ENCODE results near the gene LPP.
A peak's percentile ranks its signal among the peaks of the same experiment; 100 is the strongest.

Gene LPP

DNA sequence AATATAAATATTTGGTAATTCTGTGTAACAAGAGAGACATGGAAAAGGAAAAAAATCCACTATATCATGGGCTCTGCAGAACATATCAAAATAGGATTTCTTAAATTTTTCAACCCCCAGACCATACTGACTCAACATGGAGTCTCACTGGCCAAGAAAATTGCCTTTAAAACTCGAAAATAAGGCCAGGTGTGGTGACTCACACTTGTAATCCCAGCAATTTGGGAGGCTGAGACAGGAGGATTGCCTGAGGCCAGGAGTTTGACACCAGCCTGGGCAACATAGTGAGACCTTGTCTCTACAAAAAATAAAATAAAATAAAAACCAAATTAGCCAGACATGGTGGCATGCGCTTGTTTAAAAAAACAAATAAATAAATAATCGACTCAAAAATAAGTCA lies 723.4 kb downstream of the LPP start:
- DNase-seq (ENCODE audit: low read depth) = no peak

DNA sequence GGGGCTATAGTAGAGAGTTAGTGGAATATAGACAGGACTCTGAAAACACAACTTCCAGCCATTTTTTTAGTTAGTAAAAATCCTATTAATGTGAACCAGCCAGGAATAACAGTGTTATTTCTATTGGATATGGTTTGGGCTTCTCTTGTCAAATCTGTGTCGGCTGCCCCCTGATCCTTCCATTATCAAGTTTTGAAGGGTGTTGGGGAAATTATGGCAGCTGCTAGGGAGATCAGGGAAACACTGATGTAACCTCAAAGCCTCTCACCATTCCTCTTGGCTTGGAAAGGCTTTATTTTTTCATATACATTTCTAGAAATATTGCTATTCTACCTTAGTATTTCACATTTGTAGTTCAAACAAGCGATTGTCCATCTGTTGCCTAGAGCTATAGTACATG lies 724.1 kb downstream of the LPP start:
- no peak for DNase-seq (ENCODE audit: low read depth)

DNA sequence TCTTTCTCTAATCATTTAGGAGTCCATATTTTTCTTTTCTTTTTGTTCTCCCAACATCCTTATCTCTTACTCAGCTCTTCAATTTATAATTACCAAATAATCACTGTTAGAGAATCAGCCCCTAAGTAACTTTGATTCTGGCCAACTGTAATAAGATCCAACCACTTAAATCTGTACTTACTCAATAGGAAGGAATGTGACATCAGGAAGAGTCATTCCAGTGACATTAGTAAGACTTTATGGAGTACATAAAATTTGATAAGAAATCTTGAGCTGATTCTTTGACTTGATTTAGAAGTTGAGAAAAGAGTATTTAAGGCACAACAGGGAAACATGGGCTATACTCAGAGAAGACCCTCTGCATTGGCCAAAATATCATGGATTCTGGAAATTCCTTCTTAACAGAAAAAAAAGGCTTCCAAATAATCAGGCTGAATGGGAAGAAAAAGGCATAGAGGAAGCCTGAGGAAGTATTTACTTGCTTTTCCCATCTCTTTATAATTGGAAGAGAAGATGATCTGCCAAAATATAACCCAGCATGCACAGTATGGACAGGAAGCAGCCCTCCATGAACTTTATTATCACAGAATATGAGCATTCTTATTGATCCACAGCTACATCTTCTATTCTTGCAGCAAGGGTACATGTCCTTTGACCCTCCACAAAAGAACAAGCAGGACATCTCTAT lies 728.1 kb downstream of the LPP start:
- DNase-seq (ENCODE audit: low read depth) = peak; percentile 88

DNA sequence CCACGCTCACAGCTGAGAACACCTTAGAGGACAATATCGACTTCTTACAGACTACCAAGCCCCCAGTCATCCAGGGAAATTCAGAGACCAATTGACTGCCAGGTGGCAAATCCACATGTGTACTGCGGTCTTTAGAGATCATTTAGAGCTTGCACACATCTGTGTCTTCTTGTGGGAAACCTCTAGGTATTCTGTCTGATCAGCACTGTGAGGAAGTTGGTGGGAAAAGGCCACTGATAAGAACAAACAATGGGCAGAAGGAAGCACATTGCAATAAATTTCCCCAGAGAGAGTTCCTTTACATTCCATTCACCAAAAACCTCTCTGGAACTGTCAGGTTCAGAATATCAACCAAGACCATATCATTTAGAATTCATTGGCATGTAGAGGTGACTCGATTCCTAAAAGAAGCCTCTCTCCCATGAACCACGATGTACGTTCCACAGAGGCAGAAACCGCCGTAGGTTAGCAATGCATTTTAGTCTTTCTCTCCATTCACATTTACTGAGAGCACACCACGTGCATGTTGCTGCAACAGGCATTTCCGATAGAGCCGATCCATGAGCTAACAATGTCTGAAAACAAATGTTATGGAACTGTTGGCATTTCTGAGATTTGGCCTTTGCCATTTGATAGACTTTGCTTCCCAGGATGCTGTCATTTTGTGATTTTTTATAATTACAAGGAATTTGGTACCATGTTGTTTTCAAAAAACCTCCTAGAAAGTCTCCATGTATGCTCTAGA lies 730.5 kb downstream of the LPP start:
- DNase-seq (ENCODE audit: low read depth) = no peak

DNA sequence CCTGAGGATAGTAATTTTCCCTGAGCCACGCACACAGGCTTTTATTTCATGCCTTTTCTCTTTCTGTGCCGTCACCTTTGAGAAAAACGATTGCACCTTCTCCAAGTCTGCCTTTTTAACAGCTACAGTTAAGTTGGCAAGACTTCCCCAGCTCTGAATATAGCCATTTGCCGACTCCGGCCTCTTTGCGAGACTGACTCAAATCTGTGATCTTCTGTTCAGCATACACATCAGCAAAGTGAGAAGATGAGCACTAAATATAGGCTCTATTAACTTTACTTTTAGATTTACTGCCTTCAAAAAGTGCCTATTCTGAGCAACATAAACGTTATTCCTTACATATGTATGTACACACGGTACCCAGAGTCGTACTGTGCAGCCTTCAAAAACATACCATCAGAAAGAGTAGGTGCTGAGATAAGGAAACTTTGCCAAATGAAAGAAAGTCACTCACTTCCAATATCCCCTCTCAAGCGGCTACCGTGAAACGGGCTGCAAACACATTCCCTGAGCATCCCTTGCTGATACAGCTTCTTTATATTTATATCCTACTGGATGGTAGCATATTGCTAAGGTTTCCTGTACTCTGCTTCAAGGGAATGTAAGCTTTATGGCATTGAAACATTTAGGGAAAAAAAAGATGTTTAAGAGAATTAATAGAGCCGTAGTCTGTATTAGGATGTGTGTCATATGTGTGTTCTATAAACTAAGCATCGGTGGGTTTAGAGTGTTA lies 734.5 kb downstream of the LPP start:
- no peak for DNase-seq (ENCODE audit: low read depth)

DNA sequence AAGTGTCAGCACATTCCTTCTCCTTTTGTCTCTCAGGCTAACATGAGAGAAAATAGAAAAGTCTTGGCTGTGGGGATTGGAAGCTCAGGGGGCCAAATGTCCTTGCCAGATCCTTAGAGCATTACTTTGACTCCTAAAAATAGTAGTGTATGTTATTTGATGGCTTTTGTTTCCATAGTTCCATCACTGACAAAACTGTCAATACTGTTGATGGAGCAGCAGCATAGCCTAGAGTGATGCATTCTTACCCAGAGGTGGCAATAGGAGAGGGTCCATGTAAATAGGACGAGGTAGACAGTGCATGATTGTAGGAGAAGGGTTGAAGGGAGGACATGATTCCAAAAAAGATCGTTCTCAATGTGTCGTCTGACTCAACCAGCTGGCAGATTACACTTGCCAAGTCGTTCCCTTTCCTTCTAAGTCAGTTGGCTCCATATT lies 735.1 kb downstream of the LPP start:
- DNase-seq (ENCODE audit: low read depth) = no peak

DNA sequence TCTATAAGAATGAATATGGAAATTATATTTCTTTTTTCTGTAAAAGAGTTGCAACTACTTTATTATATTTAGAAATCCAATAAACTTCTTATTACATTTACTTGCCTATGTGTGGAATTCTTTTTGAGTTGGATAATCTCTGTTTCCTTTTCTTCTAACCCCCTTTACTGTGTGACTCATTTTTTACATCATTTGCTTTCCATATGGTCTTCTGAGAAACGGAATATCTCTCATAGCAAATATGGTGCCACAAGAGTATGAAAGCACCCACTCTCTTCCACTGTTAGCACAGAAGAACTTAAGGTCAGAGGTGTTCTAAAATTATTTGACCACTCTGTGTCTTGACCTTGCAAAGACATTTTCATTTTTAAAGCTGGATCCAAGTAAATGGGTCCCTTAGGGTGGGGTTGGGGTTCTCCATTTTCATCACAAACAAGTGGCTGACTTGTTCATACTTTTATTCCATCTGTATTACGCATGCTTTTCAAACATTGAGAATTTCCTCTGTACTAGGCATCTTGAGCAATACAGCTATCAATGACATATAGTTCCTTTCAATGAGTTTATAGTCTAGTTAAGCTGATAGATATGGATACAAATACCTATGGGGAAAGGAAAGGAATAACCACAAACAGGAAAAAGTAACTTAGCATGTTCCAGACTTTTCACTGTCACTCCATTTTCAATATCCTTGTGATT lies 736.8 kb downstream of the LPP start:
- DNase-seq (ENCODE audit: low read depth) = peak; percentile 55

DNA sequence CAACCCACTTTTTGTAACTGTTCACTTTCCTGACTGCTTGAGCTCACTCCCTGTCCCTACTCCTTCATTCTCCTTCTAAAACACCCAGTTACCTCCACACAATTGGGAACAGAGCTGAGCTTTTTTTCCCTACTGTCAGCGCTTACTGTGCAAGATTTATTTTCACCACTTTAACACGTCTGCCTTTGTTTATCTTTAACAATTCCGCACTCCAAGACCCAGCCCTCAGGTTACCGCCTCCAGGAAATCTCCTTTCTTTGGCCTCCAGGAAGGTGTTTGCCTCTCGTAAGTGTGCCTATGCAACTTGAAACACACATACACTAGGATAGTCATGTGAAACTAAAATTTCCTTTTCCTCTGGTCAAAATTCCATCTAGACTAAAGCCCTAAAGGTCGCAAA lies 745.9 kb downstream of the LPP start:
- DNase-seq (ENCODE audit: low read depth) = no peak

DNA sequence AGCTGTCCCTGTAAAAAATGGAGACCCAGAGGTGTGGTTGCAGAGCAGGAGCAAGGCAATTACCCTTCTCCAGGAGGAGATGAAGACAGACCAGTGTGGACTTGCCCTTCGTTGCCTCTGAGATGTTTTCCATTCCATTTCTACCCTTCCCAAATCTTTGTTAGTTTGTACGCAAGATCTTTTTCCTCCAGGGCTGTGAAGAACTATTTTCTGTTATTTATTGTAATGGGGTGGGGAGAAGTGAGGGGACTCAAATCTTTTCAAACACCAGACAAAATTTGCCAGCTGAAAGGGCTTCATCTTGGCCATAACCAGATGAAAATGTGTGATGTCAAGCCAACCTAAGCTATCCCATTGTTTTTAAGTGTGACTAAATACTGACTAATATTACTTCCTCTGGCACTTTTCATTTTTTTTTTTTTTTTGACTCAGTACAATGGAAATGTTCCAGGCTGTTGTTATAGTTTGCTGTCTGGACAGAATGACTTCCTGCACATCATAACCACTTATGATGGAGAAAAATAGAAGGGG lies 746.5 kb downstream of the LPP start:
- peak; percentile 60 for DNase-seq (ENCODE audit: low read depth)

DNA sequence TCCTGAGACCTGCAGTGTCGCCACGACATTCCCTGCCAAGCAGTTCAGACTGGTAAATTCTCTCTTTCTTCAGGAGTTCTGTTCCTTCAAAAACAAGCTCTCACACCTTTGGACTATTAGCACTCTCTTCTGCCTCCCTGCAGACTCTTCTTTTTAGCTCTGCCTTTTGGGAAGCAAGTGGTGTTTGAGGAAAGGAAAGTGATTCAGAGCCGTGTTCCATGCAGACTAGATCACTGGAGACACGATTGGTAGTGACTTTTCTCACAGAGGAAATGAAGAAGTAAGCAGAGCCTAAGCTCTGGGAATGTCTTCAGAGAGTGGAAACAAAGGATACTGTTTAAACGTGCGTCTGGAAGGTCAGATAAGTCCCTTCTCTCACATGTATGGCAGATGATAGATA lies 747.2 kb downstream of the LPP start:
- DNase-seq (ENCODE audit: low read depth) = no peak

DNA sequence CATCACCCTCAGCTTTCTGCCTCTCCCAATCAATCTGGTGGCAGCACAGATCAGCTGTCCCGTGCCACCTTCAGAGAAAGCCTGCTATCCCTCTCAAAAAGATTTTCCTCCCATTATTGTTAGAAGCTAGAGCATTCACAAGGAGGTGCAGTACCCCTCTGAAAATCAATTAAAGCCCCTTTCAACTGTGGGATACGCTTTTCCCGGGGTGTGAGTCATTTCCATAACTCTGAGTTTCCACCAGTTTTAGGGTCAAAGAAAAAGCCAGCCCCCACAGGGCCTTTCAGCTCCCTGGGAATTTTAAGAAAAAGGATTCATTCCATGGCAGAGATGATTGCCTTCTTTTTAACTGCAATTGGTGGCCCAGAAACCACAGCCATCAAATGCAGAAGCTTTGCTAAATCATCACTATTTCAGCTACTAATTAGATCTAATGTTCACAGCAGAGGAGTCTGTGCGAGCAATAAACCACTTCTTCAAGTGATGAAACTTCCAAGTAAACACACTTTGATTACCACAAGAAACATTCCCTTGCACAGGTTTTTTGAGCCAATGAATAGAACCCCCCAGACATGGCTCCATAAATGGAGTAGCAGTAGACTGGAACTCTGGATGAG lies 747.8 kb downstream of the LPP start:
- no peak for DNase-seq (ENCODE audit: low read depth)

DNA sequence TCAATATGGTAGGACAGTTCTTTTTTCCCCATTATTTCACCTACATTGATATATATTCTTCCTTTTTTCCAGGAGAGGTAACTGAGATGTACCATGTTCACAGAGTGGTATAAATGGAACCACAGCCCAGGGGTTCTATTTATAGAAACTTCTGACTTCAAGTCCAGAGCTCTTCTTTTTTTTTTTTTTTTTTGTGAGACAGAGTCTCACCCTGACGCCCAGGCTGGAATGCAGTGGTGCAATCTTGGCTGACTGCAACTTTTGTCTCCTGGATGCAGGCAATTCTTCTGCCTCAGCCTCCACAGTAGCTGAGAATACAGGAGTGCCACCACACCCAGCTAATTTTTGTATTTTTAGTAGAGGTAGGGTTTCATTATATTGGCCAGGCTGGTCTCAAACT lies 750.7 kb downstream of the LPP start:
- DNase-seq (ENCODE audit: low read depth) = no peak

DNA sequence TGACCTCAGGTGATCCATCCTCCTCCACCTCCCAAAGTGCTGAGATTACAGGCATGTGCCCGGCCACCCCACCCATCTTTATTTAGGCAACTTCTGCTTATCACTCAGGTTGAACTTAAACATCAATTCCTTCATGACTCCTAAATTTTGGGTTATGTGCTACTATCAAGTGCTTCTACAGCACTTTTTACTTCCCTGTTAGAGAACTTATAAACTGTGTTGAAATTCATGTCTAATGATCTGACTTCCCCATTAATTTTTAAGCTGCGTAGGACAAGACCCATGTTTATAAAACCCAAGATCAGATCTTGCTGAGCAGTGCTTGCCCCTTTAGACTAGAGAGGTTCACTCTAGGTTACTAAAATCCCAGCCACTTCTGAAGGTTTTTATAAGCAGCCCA lies 751.6 kb downstream of the LPP start:
- DNase-seq (ENCODE audit: low read depth) = no peak

DNA sequence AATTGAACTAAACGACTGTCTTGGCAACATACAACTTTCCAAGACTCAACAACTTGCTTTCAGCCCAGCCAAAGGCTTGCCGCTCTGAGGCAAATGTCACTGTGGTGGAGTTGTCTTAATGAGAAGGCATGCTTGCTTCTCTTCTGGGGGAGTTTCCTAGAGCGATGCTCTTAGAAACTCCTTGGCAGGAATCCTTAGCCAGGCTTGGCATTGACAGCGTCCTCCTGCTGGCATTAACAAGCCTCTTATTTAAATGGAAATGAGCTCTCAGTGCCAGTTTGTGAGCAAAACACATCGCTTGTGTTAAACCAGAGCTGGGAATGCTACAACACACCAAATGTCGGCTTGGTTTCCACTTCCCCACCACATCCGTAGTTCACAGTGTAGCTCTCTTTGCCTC lies 752.3 kb downstream of the LPP start:
- DNase-seq (ENCODE audit: low read depth) = no peak

DNA sequence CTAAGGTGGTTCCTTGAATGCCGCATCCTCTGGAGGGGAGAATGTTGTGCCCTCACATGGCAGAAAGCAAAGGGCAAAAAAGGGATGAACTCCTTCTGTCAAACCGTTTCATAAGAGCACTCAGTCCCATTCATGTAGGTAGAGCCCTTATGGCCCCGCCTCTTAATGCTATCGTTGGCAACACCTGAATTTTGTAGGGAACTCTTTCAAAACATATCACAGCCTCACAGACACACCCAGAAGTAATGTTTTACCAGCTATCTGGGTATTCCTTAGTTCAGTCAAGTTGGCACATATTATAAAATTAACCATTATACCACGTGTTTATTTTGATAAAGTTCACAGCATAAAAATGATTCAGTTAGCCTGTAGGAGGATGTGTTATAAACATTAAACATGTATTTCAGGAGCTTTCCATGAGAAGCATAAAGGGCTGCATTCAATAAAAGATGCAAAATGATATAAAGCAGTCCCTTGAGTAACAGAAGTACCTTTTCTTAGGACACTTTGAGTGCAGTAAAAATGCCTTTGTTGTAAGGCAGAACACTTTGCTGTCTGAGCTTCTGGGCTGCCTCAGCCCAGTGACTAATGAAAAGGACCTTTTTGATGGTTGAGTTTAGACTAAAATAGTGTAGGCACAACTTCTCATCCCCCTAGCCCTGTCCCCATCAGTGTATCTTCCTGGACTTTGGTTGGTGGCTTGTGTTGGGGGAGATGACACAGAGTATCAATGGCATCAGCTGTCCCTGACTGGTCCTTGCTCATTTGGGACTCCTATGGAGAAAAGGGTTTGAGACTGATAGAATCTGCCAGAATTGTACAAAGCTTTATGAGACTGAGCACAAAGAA lies 754.3 kb downstream of the LPP start:
- DNase-seq (ENCODE audit: low read depth) = no peak

DNA sequence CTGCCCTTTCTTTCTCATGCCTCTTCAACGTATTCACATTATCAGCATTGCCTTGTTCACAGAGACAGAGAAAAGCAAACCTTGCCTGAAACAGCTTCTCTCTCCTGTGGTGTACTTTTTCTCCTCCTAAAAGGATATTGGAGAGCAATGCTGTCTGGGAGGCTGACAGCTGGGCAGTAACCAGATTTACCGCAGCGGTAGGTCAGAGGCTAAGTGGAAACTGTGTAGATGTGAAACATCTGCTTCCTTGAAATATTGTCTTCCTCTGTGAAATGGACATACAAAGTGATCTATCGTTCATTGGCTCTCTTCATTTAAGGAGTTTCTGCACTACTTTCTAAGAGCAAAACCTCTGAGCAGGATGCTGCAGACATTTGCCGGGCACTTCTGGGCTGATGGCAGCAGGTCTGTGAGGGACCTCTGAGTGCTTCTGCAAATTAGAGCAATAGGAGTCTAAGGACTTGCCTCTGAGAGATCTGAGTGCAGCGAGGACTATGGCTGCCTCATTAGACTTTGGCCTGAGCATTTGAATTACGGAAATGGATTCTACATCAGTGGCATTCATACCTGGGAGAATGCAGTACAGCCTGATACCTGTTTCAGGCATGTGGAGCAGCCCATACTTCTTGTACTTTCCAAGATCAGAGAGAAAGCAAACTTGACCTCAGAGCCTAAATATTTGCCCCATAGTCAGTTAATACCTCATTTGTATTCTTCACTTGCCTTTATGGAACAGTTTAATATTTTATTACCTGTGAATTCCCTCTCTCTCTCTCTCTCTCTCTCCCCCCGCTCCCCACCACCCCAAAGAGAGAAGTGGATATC lies 757.3 kb downstream of the LPP start:
- no peak for DNase-seq (ENCODE audit: low read depth)

DNA sequence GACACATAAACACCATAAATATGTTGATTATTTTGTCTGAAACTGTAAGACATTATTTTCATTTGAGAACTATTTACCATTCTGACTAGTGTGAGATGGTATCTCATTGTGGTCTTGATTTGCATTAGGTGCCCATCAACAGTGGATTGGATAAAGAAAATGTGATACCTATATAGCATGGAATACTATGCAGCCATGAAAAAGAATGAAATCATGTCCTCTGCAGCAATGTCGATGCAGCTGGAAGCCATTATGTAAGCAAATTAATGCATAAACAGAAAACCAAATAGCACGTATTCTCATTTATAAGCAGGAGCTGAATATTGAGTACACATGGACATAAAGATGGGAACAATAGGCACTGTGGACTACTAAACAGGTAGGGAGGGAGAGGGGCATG lies 759.1 kb downstream of the LPP start:
- no peak for DNase-seq (ENCODE audit: low read depth)

DNA sequence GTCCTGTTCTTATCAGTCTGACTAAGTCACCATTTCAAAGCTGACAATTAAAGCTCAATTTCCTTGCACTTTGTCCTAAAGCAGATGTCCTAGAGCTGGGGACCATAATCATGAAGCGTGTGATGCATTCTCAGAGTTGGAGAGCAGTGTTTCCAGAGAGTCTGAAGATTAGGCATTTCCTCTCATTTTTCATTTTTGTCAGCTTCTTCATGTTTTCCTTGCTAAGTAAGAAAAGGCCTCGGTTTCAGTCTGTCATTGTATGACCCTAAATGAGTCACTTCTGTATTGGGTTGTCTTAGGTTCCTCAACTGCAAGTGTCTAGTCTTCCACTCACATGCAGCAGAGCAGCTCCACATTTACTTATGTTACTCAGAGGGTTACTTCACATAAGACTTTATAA lies 760.6 kb downstream of the LPP start:
- DNase-seq (ENCODE audit: low read depth) = no peak

DNA sequence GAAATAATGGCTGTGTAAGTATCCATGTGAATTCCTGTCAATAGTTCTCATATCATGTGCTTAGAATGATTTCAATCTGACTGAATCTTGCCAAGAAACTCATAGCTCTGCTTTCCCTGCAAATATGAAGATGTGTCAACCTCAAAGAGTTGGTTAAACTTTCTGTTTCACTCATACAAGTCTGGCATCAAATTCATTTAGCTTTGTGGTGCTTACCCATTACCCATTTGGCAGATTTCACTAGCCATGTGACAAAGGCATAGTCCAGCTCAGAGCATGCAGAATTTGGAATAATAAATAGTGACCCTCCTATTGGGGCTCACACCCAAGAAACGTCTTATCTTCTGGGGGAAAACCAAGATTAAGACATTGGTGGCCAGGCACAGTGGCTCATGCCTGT lies 761.2 kb downstream of the LPP start:
- DNase-seq (ENCODE audit: low read depth) = no peak

DNA sequence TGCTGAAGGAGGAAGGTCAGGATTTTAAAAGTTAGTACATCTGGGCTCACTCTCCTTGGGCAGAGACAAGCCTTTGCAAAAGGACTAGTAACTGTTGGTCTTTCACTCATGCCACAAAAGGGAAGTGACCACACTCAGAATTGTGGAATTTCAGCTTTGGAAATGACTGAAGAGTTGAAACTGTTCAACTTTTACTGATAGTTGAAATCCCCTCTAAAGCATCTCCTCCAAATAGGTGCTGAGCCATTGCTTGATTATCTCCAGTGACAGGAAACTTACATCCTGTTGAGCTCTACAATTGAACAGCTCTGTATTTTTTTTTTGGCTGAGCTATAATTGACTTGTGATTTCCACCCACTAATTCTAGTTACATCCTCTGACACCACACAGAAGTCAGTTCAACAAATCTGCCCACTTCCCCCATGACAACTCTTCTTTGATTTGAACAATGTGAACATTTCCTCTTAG lies 763.0 kb downstream of the LPP start:
- no peak for DNase-seq (ENCODE audit: low read depth)

All from non-pigmented ciliary epithelial cell (primary cell).